Left cardiac atrium (tissue), 4 donors: ENCODE measurements around the gene C20orf141. TPM values are rescaled to one million over a fixed set of nuclear protein-coding genes. Genes with fewer than 3 reads are reported as not detected.
"Not testable (repeated sequence)": the region's sequence is repeated elsewhere in the genome, so short reads cannot be mapped to it uniquely, and the experiment has no call there.

Experiments
- ATAC-seq, 2 donors: fragments of 200-7000 bp; cut with Tn5 transposase; one replicate each; pipeline ENCODE4 v1.9.1; 2020; ENCODE audit warnings: mild to moderate bottlenecking in 2 of 2, moderate library complexity in 2 of 2
- DNase-seq: peaks from one replicate; pipeline ENCODE4 v3.0.0-alpha.2; 2020
- intact Hi-C, 2 donors: fragments of 100-400 bp; cut with DNase I; formaldehyde crosslinking; loops; one replicate each; pipeline versions ENCODE4 v1.14.1 to v1.15.1; 2022 to 2023
- long read RNA-seq: library from polyadenylated mRNA; unstranded; transcript quantifications from one replicate; pipeline ENCODE4 v2.0.0, GENCODE V29; 2021
- total RNA-seq, 2 donors: library from RNA; stranded (reverse); fragmentation: NEBNext Ultra II Directional; extraction: Animal tissue kit (Norgen Biotek cat#: 25700); gene quantifications; one replicate each; pipeline ENCODE4 v1.2.1, GENCODE V29; 2021
- donor health status: DM: no; HTN: yes; CAD: no.
- donor health status: DM: no; HTN: yes; CAD: no; lungs with severe emphysema.
- donor health status: DM: yes; HTN: yes; CAD: no.
- donor health status: Dilated cardiomyopathy.

Gene C20orf141, protein sequence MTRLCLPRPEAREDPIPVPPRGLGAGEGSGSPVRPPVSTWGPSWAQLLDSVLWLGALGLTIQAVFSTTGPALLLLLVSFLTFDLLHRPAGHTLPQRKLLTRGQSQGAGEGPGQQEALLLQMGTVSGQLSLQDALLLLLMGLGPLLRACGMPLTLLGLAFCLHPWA
- not detected for total RNA-seq
- long read RNA-seq = 0 reads

DNA sequence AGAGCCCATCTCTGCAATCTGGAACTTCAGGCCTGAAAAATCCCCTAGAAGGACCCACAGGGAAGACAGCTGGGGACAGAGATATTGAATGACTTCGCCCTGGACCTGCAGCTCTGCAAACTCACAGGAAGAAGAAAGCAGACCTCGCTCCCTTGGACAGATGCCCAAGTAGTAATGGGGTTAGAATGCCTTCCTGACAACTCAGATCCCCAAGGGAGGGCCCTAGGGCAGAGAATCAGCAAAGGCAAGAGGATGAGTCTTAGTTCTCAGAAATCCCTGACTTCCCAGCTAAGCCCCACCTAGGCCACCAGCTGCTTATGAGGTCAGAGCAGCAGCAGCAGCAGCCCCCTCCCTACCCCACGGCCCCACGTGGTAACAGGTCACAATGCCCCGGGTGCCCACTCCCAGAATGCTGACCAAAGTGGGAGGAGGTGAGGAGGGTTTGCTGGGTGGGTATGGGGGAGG is at the start of gene C20orf141:
C20orf141 (plus strand) TSS at position 401 of the 465 bp plus-strand sequence. CDS start 198 bp downstream, outside the sequence.
- intact Hi-C loops = no loop called here
- peak; percentile 39 to 92 for ATAC-seq
- DNase-seq = no peak

DNA sequence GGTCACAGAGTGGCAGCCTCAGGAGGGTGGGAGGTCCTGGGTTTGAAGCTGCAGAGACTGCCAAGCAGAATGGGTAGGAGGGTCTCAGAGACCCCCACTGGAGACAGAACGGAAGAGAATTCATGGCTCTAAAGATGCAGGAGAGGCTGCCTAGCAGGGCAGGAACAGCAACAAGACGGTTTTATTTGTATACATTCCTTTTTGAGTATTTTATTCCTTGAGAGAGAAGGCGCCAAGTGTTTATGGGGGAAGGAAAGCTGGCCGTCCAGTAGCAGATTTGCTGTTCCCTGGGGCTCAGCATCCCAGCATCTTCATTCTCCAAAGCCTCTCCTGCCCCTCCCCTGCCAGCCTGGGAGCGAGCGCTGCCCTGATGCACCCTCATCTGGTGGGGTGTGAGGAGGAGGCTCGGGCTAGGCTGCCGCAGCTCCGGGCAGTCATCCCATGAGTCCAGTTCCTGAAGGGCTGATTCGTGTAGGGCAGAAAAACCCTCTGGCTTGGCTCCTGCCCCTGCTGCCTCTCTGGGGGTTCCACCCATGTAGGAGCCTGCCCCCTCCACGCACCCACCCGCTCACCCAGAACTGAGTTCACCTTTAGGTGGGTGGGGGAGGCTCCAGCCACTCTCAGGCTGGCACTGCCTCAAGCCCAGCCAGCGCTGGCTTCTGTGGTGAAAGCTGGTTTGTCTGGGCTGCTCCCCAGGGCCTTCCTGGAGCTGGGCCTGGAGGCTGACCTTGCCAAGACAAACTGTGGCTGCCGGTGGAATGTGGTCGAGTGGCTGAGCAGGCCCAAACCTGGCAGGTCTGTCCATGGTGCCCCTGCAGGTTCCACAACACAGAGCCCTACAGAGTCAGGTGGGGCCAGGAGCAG is 46.8 kb upstream of the C20orf141 start:
- intact Hi-C loops = loop anchor here in 1 of 2 donors (10.0 kb wide), 1 partner anchor 87 kb away; no protein-coding TSS in a partner anchor
- DNase-seq (peak; percentile 64), ATAC-seq (peak; percentile 85 to 95)

DNA sequence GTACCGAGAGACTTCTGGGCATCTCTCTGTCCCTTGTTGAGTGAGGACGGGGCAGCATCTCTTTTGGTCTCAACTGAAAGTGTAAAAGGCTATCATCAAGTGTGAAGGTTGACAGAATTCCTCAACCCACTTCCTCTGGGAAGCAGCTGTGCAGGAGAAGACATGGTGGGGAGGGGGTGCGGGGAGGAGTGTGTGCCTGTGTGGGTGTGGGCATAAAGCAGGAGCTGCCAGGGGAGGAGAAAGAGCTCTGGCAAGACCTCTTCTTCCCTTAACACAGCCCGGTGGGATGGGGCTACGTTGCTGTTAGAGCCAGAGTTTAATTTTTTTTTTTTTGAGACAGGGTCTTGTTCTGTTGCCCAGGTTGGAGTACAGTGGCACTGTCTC is 46.2 kb upstream of the C20orf141 start:
- ATAC-seq (peak; percentile 21 to 36), DNase-seq (no peak)
- intact Hi-C loops = loop anchor here in 1 of 2 donors (10.0 kb wide), 1 partner anchor 86 kb away; no protein-coding TSS in a partner anchor

DNA sequence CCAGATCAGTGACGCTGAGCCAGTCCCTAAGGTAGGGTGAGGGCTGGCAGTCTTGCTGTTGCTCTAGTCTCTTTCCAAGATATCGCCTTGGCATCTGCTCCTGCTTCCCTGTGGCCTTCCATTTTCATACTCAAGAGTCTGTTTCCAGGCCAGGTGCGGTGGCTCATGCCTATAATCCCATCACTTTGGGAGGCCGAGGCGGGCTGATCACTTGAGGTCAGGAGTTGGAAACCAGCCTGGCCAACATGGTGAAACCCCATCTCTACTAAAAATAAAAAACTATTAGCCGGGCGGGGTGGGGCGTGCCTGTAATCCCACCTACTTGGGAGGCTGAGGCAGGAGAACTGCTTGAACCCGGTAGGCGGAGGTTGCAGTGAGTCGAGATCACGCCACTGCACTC is 44.7 kb upstream of the C20orf141 start:
- intact Hi-C loops, ATAC-seq, DNase-seq: not testable (repeated sequence)

DNA sequence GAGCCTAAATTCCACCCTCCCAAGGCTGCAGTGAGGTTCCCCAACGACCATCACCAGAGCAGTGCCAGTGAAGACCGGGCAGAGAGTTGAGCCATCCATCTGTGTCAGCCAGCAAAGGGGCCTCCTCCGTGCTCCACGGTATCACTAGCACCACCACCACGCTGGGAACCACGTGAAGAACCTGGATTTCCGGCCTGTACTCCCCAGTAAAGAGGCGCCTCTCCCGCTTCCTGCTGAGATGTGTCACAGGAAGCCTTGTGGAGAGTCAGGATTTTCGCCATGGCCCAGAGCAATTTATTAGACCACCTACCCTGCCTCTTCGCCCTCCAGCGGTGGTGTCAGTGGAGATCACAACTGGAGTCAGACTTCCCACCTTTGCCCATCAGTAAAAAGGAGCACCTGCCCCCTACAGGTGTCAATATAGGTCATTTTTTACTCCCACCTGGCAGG is 43.1 kb upstream of the C20orf141 start:
- intact Hi-C loops = no loop called here
- no peak for ATAC-seq
- DNase-seq = no peak

DNA sequence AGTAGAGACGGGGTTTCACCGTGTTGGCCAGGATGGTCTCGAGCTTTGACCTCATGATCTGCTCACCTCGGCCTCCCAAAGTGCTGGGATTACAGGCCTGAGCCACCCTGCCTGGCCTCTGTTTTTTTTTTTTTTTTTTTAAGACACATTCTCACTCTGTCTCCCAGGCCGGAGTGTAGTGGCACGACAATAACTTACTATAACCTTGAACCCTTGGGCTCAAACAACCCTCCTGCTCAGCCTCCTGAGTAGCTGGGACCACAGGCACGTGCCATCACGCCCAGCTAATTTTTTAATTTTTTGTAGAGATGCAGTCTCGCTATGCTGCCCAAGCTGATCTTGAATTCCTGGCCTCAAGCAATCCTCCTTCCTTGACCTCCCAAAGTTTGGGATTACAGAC is 41.0 kb upstream of the C20orf141 start:
- intact Hi-C loops = no loop called here
- ATAC-seq (no peak), DNase-seq (no peak)

DNA sequence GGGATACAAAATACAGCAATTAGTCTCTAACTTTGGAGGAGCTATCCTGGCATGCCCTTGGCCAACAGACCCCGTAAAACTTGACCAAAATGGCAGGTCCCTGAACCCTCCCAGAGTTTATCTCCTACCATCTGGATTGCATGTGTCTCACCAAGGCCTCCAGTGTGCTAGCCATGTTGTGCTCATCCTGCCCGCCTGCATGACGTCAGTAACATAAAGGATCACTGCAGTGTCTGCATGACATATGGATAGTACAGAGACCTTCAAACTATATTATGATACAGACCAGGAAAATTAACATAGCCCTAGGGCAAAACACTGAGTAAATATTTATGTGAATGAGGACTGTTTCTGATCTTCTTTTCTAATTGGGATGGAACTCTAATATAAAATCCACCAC is 39.6 kb upstream of the C20orf141 start:
- DNase-seq (no peak), ATAC-seq (no peak)
- intact Hi-C loops = no loop called here

DNA sequence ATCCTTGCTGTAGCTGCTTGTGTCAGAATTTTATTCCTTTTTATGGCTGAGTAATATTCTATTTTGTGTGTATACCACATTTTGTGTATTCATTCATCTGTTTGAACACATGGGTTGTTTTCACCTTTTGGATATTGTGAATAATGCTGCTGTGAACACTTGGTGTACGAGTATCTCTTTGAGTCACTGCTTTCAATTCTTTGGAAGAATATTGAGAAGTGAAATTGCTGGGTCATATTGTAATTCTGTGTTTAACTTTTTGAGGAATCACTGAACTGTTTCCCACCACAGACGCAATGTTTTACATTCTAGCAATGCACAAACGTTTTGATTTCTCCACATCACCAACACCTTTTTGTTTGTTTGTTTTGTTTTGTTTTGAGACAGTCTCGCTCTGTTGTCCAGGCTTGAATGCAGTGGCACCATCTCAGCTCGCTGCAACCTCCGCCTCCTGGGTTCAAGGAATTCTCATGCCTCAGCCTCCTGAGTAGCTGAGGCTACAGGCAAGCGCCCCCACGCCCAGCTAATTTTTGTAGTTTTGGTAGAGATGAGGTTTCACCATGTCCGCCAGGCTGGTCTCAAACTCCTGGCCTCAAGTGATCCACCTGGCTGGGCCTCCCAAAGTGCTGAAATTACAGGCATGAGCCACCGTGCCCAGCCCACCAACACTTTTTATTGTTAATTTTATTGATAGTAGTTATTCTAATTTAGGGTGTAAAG is 36.0 kb upstream of the C20orf141 start:
- intact Hi-C loops = no loop called here
- no peak for ATAC-seq
- no peak for DNase-seq

DNA sequence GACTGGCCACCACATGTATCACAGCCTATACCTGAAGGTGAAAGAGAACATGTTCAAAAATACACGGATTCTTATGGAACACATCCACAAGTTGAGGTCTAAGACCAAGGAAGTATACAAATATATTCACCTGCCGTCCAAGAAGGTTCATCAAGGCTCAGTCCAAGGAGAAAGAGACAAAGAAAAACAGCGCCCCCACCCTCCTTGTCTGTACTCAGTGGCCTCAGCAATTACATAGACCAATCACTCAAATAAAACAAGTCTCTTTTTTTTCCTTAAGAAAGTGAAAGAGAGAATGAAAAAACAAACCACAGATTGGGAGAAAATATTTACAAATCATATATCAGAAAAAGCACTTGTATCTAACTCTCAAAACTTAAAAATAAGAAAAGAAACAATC is 33.8 kb upstream of the C20orf141 start:
- ATAC-seq (no peak), DNase-seq (no peak)
- intact Hi-C loops = no loop called here

DNA sequence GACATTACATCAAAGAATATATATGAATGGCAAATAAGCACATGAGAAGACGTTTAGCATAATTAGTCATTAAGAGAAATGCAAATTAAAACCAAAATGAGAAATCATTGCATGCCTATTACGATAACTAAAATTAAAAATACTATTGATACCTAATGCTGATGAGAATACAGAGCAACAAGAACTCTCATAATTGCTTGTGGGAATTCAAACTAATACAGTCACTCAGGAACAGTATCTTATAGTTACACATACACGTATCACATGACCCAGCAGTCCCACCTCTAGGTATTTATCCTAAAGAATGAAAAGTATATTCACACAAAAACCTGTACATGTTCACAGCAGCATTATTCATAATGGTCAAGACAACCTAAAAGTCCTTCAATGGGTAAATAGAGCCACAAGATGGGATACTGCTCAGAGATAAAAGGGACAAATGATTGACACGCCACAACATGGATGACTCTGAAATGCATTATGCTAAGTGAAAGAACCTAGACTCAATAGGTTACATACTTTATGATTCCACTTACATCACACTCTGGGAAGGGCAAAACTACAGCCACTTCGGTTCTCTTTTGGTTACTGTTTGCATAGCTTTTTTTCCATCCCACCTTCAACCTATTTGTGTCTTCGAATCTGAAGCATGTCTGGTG is 30.8 kb upstream of the C20orf141 start:
- intact Hi-C loops = no loop called here
- DNase-seq (no peak), ATAC-seq (no peak)

DNA sequence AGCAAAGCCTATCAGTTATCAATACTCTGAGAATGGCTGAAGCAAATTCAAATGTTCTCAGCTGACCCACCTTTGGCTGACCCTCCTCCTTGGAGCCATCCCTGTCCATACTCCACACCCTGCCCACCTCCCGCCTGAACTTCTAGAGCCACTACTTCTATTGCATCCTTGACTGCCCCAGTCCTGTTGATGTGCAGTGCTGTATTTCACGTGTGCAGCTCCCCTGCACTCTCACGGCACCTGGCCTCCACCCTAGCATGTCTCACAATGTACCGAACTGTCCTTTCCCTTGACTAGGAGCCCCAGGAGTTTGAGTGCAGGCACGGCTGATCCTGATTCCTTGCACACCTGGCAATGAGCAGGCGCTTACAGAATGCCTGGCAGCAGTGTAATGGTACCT is 21.3 kb upstream of the C20orf141 start:
- intact Hi-C loops = no loop called here
- ATAC-seq = no peak
- no peak for DNase-seq

DNA sequence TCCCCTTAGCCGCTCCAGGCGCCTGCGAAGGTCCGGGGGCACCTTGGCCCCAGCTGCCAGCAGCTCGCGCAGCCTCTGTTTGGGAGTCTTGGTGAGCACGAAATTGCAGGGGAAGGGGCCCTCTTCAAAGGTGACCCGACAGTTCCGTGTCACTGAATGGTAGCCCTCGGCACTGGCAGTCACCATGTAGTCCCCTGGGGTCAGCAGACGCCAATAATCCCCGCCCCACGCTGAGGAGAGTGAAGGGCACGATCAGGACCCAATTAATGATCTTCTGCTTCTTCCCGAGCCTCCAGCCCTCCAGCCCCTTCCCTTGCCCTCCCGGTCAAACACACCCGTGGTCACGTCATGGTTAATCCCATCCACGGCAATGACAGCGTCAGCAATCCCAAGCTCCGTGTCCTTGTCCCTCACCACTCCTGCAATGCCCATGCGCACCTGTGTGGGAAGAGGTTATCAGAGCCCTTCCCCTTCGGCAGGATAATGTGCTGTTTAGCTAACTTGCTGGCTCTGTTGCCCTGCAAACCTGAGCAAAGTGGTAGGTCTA is 20.5 kb upstream of the C20orf141 start:
- intact Hi-C loops = no loop called here
- DNase-seq (no peak), ATAC-seq (no peak)

DNA sequence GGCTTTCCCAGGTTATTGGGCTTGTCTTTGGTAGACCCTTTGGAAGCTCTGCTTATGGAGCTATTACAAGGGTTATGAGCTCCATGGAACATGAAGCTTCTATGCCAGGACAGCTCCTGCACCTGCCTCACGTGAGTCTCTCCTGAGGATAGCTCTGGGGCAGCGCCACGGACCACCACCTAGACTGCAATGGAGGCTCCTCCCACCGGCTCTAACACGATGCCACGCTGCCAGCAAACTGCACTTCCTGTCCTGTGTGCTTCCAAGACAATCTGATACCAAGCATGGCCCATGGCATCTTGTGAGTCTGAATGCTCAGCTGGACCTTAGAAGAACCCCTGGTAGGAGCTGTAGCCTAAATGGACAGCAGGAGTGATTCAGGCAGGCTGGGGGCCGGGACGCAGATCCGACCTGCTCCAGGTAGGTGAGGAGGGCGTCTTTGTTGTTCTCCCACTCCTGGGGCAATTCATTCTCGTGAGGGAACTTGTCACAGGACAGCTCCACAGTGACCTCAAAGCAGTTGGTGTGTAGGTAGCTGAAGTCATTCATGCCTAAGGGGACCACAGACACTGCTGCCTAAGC is 19.8 kb upstream of the C20orf141 start:
- DNase-seq (no peak), ATAC-seq (no peak)
- intact Hi-C loops = no loop called here

DNA sequence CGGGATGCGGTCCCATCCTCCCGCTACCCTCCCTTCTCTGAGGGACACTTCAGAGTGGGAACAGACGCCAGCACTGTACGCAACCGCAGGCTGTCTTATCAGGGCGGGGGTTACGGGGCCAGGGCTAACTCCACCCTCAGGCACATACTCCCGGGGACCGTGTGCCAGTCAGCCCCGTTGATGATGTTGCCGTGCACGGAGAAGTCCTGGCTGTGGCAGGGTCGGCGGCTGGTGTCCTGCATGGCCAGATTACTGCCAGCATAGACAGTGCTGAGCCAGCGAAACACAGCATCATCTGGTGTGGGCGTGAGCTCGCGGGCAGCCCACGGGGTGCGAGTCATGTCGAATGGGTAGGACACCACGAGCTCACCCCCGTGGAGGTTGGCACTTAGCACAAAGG is 19.3 kb upstream of the C20orf141 start:
- intact Hi-C loops = no loop called here
- DNase-seq (no peak), ATAC-seq (no peak)

DNA sequence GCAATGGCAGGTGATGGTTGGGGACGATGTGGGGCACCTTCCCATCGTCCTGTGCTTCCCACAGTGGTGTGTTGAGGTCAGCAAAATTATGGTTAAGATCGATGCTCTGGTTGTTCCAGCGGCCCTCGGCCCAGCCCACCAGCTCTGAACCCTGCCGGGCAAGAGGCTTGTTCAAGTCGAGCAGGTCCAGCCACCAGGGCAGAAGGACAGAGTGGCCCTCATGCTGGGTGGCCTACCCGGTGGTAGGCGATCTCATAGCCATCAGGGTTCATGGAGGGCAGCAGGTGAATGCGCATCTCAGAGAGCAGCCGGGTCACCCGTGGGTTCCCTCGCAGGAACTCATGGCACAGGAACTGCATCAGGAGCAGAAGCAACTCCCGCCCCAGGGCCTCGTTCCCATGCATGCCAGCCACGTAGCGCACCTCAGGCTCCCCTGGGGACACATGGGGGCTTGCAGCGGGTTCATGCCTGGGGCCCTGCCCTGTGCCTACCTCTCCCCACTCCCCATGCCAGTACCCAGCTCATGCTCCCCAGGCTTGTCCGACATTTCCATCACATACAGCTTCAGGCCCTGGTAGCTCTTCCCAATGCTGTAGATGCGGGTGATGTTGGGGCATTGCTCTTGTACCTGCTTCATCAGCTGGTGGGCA is 18.7 kb upstream of the C20orf141 start:
- ATAC-seq (no peak), DNase-seq (no peak)
- intact Hi-C loops = no loop called here

DNA sequence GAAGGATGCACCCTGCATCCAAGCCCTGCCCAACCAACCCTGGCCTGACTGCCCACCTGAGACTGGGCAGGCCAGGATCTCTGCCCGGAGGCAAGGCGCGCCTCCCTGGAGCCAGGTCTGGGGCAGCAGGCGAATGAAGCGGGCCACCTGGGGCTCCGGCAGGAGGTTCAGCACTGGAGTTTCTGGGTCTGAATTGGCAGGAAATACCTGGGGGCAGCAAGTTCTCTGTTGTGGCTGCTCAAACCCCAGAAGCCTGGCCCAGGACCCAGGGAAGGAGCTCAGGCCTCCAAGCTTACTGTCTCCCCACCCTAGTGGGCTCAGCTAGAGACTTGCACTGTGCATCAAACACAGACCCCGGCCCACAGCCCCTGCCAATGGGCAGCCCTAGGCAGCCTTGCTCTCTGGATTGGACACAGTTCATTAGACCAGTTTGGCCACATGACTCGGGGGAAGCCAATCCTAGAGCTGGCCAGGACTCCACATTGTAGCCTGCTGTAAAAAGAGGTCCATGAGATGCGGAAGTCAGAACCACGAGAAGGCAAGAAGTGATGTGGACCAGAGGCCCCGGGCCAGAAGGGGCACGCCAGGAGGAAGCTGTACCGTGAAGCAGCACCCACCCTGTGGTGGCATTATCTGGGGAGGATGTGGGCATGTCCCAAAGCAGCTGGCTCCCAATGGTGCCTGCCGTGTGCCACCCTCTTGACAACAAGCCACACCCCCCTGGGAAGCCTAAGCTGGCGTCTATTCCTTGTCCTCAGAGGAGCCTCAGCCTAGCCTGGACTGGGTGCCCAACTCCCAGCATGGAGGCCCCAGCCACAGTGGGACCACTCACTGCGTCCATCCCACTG is 17.4 kb upstream of the C20orf141 start:
- no peak for ATAC-seq
- DNase-seq = no peak
- intact Hi-C loops = no loop called here

DNA sequence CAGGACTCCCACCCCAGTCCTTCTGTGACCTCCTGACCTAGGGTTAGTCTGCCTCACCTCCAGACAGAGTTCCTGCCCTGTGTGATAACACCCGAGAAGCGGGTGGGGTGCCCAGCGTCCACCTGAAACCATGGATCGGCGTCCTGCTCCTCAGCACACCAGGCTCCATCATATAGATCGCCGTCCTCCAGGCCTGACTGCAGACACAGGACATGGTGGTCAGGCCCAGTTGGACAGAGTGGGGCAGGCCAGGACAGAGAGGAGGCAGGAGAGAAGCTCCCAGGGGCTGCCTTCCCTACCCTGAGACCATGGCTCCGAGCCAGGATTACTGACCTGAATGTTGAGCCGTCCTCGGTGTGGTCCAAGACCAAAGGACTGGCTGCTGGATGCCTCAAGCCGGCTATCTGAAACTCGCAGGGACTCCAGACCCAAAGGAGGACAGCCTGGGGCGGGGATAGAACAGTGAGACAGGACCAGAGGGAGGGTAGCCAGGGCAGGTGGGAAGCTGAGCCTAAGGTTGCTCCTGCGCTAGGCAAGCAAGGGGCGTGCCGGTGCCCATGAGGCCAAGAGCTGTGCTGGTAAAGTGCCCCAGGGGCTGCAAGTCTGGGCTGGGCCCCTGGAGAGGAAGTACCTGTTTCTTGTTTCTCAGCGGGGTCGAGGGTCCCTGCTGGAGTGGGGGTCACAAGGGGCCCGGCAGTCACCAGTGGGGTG is 16.5 kb upstream of the C20orf141 start:
- no peak for DNase-seq
- no peak for ATAC-seq
- intact Hi-C loops = no loop called here
